Psoas muscle (tissue), 8 donors: Measurements from ENCODE around the gene MSH3. TPM values are rescaled to one million over a fixed set of nuclear protein-coding genes. Genes with fewer than 3 reads are reported as not detected.

Experiments
- ATAC-seq, 4 donors: fragments of 200-7000 bp; cut with Tn5 transposase; one replicate each; pipeline ENCODE4 v1.9.1; 2020; ENCODE audit warnings: moderate library complexity in 3 of 4, mild to moderate bottlenecking in 2 of 4
- DNase-seq, 2 donors: peaks; one replicate each; pipeline ENCODE4 v3.0.0-alpha.2; 2020
- H3K27ac ChIP-seq: fragments of 200-600 bp; one replicate; pipeline ENCODE4 v1.8.0; 2022
- H3K27me3 ChIP-seq, 3 donors: fragments of 200-600 bp in 1 of 3; one replicate each; pipeline versions ENCODE4 v1.6.1 to v1.8.0; 2013 to 2022; ENCODE audit warnings: low read length in 2 of 3, mild to moderate bottlenecking in 2 of 3, moderate library complexity in 1 of 3; ENCODE audit not compliant: insufficient read depth in 3 of 3
- H3K36me3 ChIP-seq, 2 donors: fragments of 200-600 bp in 1 of 2; one replicate each; pipeline versions ENCODE4 v1.6.1 to v1.8.0; 2013 to 2022; ENCODE audit warnings: low read depth in 1 of 2, mild to moderate bottlenecking in 1 of 2, moderate library complexity in 1 of 2; ENCODE audit not compliant: insufficient read depth in 1 of 2
- H3K4me1 ChIP-seq: fragments of 200-600 bp; one replicate; pipeline ENCODE4 v1.8.0; 2022
- H3K4me3 ChIP-seq: fragments of 200-600 bp; one replicate; pipeline ENCODE4 v1.8.0; 2022; ENCODE audit warnings: mild to moderate bottlenecking
- H3K9me3 ChIP-seq: fragments of 200-600 bp; one replicate; pipeline ENCODE4 v1.8.0; 2022
- WGBS, 3 donors: extraction: QIAGEN DNeasy Blood & Tissue Kit; methylation state at CpG; one replicate each; pipeline versions ENCODE4 v1.1.6 to v1.1.7; 2013; 5-methylcytosine and 5-hydroxymethylcytosine counted together
- intact Hi-C, 2 donors: fragments of 100-400 bp; cut with DNase I; formaldehyde crosslinking; loops; one replicate each; pipeline versions ENCODE4 v1.11.0 to v1.14.2; 2022
- polyA plus RNA-seq, 3 donors: library from polyadenylated mRNA; stranded (reverse); fragments of 200-250 nt; gene quantifications; one replicate each; pipeline ENCODE4 v1.2.3, GENCODE V29; 2013
- total RNA-seq, 4 donors: library from RNA; stranded (reverse); fragmentation: NEBNext Ultra II Directional in 2 of 4; extraction: Animal tissue kit (Norgen Biotek cat#: 25700) in 2 of 4; gene quantifications; one replicate each; pipeline versions ENCODE4 v1.2.1 to v1.2.4, GENCODE V29; 2021 to 2023
- TF ChIP-seq, protein P1 (sequence below): fragments of 200-600 bp; IDR thresholded peaks from one replicate; pipeline ENCODE4 v1.8.0; 2022; ENCODE audit warnings: antibody characterized with exemption
- donor health status: healthy with polysubstance abuse.
- donor health status: DM: no; HTN: no; CAD: no; lungs with moderate emphysema.
- donor health status: Bipolar disorder and iron deficiency.
- donor health status: healthy.
- donor health status: DM: yes; HTN: yes; CAD: no.
- donor health status: DM: no; HTN: no; CAD: no.
- donor health status: DM: no; HTN: no; CAD: no.
- donor health status: DM: yes; HTN: yes; CAD: no.

Gene MSH3
- total and polyA plus RNA-seq, 7 donors: 2.8 to 12.6 (median 5.8) TPM

DNA sequence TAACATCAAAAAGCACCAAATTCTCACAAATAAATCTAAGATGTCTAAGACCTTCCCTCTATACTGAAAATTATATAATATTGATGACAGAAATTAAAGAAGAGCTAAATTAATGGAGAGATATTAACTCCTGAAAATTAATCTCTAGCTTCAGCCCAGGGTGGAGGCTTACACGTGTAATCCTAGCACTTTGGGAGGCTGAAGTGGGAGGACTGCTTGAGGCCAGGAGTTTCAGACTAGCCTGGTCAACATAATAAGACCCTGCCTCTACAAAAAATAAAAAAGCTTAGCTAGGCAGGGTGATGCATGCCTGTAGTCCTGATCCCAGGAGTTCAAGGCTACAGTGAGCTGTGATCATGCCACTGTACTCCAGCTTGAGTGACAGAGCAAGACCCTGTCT, 44.8 kb upstream of the MSH3 start:
- 64 to 81% (median 71%) methylated on average over 1 of the region's 1 CpG for WGBS, 3 donors
- H3K36me3 ChIP-seq: no peaks in the 10 kb centered on the region
- TF ChIP-seq, protein P1, sequence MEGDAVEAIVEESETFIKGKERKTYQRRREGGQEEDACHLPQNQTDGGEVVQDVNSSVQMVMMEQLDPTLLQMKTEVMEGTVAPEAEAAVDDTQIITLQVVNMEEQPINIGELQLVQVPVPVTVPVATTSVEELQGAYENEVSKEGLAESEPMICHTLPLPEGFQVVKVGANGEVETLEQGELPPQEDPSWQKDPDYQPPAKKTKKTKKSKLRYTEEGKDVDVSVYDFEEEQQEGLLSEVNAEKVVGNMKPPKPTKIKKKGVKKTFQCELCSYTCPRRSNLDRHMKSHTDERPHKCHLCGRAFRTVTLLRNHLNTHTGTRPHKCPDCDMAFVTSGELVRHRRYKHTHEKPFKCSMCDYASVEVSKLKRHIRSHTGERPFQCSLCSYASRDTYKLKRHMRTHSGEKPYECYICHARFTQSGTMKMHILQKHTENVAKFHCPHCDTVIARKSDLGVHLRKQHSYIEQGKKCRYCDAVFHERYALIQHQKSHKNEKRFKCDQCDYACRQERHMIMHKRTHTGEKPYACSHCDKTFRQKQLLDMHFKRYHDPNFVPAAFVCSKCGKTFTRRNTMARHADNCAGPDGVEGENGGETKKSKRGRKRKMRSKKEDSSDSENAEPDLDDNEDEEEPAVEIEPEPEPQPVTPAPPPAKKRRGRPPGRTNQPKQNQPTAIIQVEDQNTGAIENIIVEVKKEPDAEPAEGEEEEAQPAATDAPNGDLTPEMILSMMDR: no peak
- ATAC-seq: no peak
- no peak for DNase-seq
- intact Hi-C loops: no loop called here
- H3K4me3 ChIP-seq: no peak overlapping the region
- H3K4me1 ChIP-seq: no peaks in the 10 kb centered on the region
- H3K27me3 ChIP-seq: no peaks in the 10 kb centered on the region
- H3K27ac ChIP-seq: no peak overlapping the region
- H3K9me3 ChIP-seq: no peaks in the 10 kb centered on the region

- Histone ChIP-seq H3K27ac (no peak overlapping the region), H3K36me3 (no peaks in the 10 kb centered on the region), H3K27me3 (no peaks in the 10 kb centered on the region), H3K9me3 (no peaks in the 10 kb centered on the region), H3K4me1 (no peaks in the 10 kb centered on the region), H3K4me3 (no peak overlapping the region)
- ATAC-seq (no peak), DNase-seq (no peak)
- 80 to 83% (median 83%) methylated on average over 17 of the region's 17 CpGs for WGBS, 3 donors
- TF ChIP-seq, protein P1: no peak
- intact Hi-C loops: no loop called here
Observed at GRCh38 chr5:80615266-80615914, 39.1 kb upstream of the MSH3 start.

- H3K27me3 ChIP-seq: no peaks in the 10 kb centered on the region
- H3K4me3 ChIP-seq: no peak overlapping the region
- ATAC-seq: no peak
- intact Hi-C loops: no loop called here
- TF ChIP-seq, protein P1: no peak
- no peak overlapping the region for H3K27ac ChIP-seq
- no peaks in the 10 kb centered on the region for H3K4me1 ChIP-seq
- H3K36me3 ChIP-seq: no peaks in the 10 kb centered on the region
- WGBS, 3 donors: 93 to 97% (median 94%) methylated on average over 4 of the region's 4 CpGs
- DNase-seq: no peak
- no peaks in the 10 kb centered on the region for H3K9me3 ChIP-seq
Observed at GRCh38 chr5:80618438-80618837, 36.0 kb upstream of the MSH3 start.

- intact Hi-C loops: no loop called here
- WGBS, 3 donors: 78 to 90% (median 87%) methylated on average over 1 of the region's 1 CpG
- H3K36me3 ChIP-seq: no peaks in the 10 kb centered on the region
Observed at GRCh38 chr5:80619086-80619485, 35.4 kb upstream of the MSH3 start.

More at GRCh38 chr5:80619086-80619485, 35.4 kb upstream of the MSH3 start:
- DNase-seq (no peak), ATAC-seq (no peak)
- Histone ChIP-seq H3K27ac (no peak overlapping the region), H3K9me3 (no peaks in the 10 kb centered on the region), H3K4me3 (no peak overlapping the region), H3K27me3 (no peaks in the 10 kb centered on the region), H3K4me1 (no peaks in the 10 kb centered on the region)
- TF ChIP-seq, protein P1: no peak
